A549 (cell line): ENCODE measurements around the gene SETDB2.

ENCODE experiments used
- BHLHE40 ChIP-seq: IDR thresholded peaks from 2 replicates; pipeline ENCODE4 v1.6.1; 2012; ENCODE audit warnings: low read depth, low read length, inconsistent platforms
- CTCF ChIP-seq: fragments of >200 bp; sonication (Bioruptor Twin); formaldehyde crosslinking; IDR thresholded peaks from 3 replicates; pipeline ENCODE4 v1.5.1; 2016
- EP300 ChIP-seq, 2 experiments: fragments of >200 bp; sonication (Bioruptor Twin); formaldehyde crosslinking; IDR thresholded peaks; 2 replicates in 1 of 2; 3 replicates in 1 of 2; pipeline ENCODE4 v1.6.1; 2016 to 2017
- HMGXB4 ChIP-seq: fragments of 250-450 bp; sonication (Bioruptor Pico); IDR thresholded peaks from 2 replicates; pipeline ENCODE4 v1.5.0; 2021; ENCODE audit warnings: mild to moderate bottlenecking, moderate library complexity, borderline replicate concordance
- JUN ChIP-seq, 2 experiments: fragments of >200 bp; sonication (Bioruptor Twin); formaldehyde crosslinking; IDR thresholded peaks; 2 replicates in 1 of 2; 3 replicates in 1 of 2; pipeline ENCODE4 v1.6.1; 2016 to 2017
- MAZ ChIP-seq: fragments of 150-350 bp; IDR thresholded peaks from 2 replicates; pipeline ENCODE4 v1.6.1; 2014; ENCODE audit warnings: antibody characterized with exemption, low read depth, low read length, borderline replicate concordance
- MYC ChIP-seq: IDR thresholded peaks from 2 replicates; pipeline ENCODE4 v1.6.1; 2012; ENCODE audit warnings: mild to moderate bottlenecking, inconsistent platforms, low read length, improper control_type of control experiment, borderline replicate concordance
- POLR2A ChIP-seq: IDR thresholded peaks from 2 replicates; pipeline ENCODE4 v1.6.1; 2012; ENCODE audit warnings: mild to moderate bottlenecking, low read length
- RAD21 ChIP-seq, 2 experiments: fragments of >200 bp in 1 of 2; sonication (Bioruptor Twin) in 1 of 2; formaldehyde crosslinking in 1 of 2; IDR thresholded peaks in 1 of 2; conservative IDR thresholded peaks in 1 of 2; 2 replicates in 1 of 2; 3 replicates in 1 of 2; pipeline ENCODE4 v1.6.1; 2012 to 2018; ENCODE audit warnings: inconsistent platforms in 1 of 2
- RNF2 ChIP-seq: fragments of 200-600 bp; sonication (generic); IDR thresholded peaks from 2 replicates; pipeline ENCODE4 v1.6.1; 2016; ENCODE audit warnings: low read depth, mild to moderate bottlenecking, antibody characterized with exemption, moderate library complexity, borderline replicate concordance
- ZSCAN20 ChIP-seq: fragments of 250-450 bp; sonication (Bioruptor Pico); IDR thresholded peaks from 2 replicates; pipeline ENCODE4 v1.8.0; 2022; ENCODE audit warnings: mild to moderate bottlenecking, moderate library complexity
- TF ChIP-seq, protein P1 (sequence below): IDR thresholded peaks from 2 replicates; pipeline ENCODE4 v1.6.1; 2012
- TF ChIP-seq, protein P2 (sequence below): fragments of 200-600 bp; sonication (generic); IDR thresholded peaks from 2 replicates; pipeline ENCODE4 v1.6.1; 2016; ENCODE audit warnings: antibody characterized with exemption, mild to moderate bottlenecking, moderate library complexity

DNA sequence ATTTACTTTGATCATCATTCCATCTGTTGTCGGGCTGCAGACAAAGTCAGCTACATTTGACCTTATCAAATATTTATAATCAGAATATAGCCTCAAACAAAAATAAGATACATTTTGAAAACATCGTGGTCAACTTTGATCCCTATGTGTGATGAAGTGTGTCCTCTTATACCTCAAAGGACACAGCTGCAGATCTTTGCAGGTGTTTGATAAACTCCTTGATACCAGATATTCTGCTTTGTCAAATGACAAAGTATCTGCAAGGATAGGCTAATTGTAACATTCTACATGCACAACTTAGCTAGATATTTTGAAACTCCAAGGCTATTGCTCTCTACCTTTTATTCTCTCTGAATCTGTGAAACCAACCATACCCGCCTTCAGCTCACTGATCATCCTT is 95.7 kb downstream of the SETDB2 start:
- TF ChIP-seq POLR2A (no peak), CTCF (no peak), BHLHE40 (no peak), MAZ (no peak), EP300 (IDR thresholded peaks at IDR 0.05) (no peak), RNF2 (no peak), HMGXB4 (CRISPR knock-in tag) (no peak), ZSCAN20 (CRISPR knock-in tag) (no peak), RAD21 (conservative IDR thresholded peaks at IDR 0.05 in 1 of 2, IDR thresholded peaks at IDR 0.05 in 1 of 2) (no peak), JUN (IDR thresholded peaks at IDR 0.05) (no peak), MYC (no peak)
- TF ChIP-seq, protein P1, sequence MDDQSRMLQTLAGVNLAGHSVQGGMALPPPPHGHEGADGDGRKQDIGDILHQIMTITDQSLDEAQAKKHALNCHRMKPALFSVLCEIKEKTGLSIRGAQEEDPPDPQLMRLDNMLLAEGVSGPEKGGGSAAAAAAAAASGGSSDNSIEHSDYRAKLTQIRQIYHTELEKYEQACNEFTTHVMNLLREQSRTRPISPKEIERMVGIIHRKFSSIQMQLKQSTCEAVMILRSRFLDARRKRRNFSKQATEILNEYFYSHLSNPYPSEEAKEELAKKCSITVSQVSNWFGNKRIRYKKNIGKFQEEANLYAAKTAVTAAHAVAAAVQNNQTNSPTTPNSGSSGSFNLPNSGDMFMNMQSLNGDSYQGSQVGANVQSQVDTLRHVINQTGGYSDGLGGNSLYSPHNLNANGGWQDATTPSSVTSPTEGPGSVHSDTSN, result no peak
- TF ChIP-seq, protein P2, sequence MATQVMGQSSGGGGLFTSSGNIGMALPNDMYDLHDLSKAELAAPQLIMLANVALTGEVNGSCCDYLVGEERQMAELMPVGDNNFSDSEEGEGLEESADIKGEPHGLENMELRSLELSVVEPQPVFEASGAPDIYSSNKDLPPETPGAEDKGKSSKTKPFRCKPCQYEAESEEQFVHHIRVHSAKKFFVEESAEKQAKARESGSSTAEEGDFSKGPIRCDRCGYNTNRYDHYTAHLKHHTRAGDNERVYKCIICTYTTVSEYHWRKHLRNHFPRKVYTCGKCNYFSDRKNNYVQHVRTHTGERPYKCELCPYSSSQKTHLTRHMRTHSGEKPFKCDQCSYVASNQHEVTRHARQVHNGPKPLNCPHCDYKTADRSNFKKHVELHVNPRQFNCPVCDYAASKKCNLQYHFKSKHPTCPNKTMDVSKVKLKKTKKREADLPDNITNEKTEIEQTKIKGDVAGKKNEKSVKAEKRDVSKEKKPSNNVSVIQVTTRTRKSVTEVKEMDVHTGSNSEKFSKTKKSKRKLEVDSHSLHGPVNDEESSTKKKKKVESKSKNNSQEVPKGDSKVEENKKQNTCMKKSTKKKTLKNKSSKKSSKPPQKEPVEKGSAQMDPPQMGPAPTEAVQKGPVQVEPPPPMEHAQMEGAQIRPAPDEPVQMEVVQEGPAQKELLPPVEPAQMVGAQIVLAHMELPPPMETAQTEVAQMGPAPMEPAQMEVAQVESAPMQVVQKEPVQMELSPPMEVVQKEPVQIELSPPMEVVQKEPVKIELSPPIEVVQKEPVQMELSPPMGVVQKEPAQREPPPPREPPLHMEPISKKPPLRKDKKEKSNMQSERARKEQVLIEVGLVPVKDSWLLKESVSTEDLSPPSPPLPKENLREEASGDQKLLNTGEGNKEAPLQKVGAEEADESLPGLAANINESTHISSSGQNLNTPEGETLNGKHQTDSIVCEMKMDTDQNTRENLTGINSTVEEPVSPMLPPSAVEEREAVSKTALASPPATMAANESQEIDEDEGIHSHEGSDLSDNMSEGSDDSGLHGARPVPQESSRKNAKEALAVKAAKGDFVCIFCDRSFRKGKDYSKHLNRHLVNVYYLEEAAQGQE, result no peak
